SU-DHL-6 (cell line): ENCODE results near the gene HDAC2.

ENCODE experiments used
- H2AFZ ChIP-seq: fragments of 200-600 bp; sonication (generic); 2 replicates; pipeline ENCODE4 v1.6.1; 2014; ENCODE audit warnings: low read depth, mild to moderate bottlenecking, moderate library complexity, mixed read lengths, antibody characterized with exemption, low read length; ENCODE audit not compliant: severe bottlenecking
- H3F3A ChIP-seq: fragments of 200-600 bp; shearing (Covaris generic); 2 replicates; pipeline ENCODE4 v1.6.0; 2016; ENCODE audit warnings: antibody characterized with exemption, mild to moderate bottlenecking; ENCODE audit not compliant: insufficient read depth
- H3K27ac ChIP-seq: fragments of 200-600 bp; sonication (generic); 2 replicates; pipeline ENCODE4 v1.5.1; 2016; ENCODE audit warnings: low read depth, mild to moderate bottlenecking, low read length, moderate library complexity, mixed read lengths
- H3K27me3 ChIP-seq: fragments of 200-600 bp; sonication (generic), shearing (Covaris generic); 2 replicates; pipeline ENCODE4 v1.6.0; 2014; ENCODE audit warnings: mild to moderate bottlenecking, low read length
- H3K36me3 ChIP-seq: fragments of 200-600 bp; sonication (generic); 2 replicates; pipeline ENCODE4 v1.6.1; 2014; ENCODE audit warnings: mild to moderate bottlenecking, low read length, mixed read lengths
- H3K4me2 ChIP-seq: fragments of 300-600, 200-600 bp; shearing (Covaris generic), sonication (generic); 2 replicates; pipeline ENCODE4 v1.6.0; 2014; ENCODE audit warnings: low read length, low read depth, mild to moderate bottlenecking; ENCODE audit not compliant: poor library complexity, severe bottlenecking
- H3K4me3 ChIP-seq: fragments of 200-600 bp; sonication (generic); 2 replicates; pipeline ENCODE4 v1.5.1; 2014; ENCODE audit warnings: antibody characterized with exemption, low read length, mild to moderate bottlenecking, mixed read lengths; ENCODE audit not compliant: insufficient read depth, poor library complexity, severe bottlenecking
- H3K79me2 ChIP-seq: fragments of 200-600 bp; sonication (generic); 2 replicates; pipeline ENCODE4 v1.6.1; 2014; ENCODE audit warnings: mild to moderate bottlenecking, low read length, moderate library complexity; ENCODE audit not compliant: insufficient read depth
- H3K9ac ChIP-seq: fragments of 200-600 bp; sonication (generic); 2 replicates; pipeline ENCODE4 v1.7.0; 2014; ENCODE audit warnings: mild to moderate bottlenecking, low read length
- H3K9me2 ChIP-seq: fragments of 200-600 bp; sonication (generic); replicated peaks from 2 replicates; pipeline ENCODE4 v1.6.1; 2014; ENCODE audit warnings: low read length; ENCODE audit not compliant: insufficient read depth
- H3K9me3 ChIP-seq: fragments of 200-600 bp; sonication (generic); 2 replicates; pipeline ENCODE4 v1.6.1; 2014; ENCODE audit warnings: low read length, mixed read lengths; ENCODE audit not compliant: insufficient read depth
- H4K20me1 ChIP-seq: fragments of 200-600 bp; sonication (generic); 2 replicates; pipeline ENCODE4 v1.6.1; 2014; ENCODE audit warnings: low read depth, mild to moderate bottlenecking, antibody characterized with exemption, low read length, moderate library complexity, mixed read lengths
- CTCF ChIP-seq: fragments of 200-600 bp; sonication (generic); IDR thresholded peaks from one replicate; pipeline ENCODE4 v1.5.1; 2017; ENCODE audit warnings: antibody characterized with exemption, mild to moderate bottlenecking, low read length, moderate library complexity; ENCODE audit not compliant: insufficient read depth, poor library complexity, severe bottlenecking
- EZH2phosphoT487 ChIP-seq: fragments of 200-600 bp; sonication (generic), shearing (Covaris generic); conservative IDR thresholded peaks from 2 replicates; pipeline ENCODE4 v1.6.1; 2018; ENCODE audit warnings: mild to moderate bottlenecking, antibody characterized with exemption, low read length, moderate library complexity, mixed read lengths

HDAC2 gene

GRCh38 chr6:113982055-113982550 lies 11.2 kb upstream of the HDAC2 start:
- no peaks in the 10 kb centered on the region for H3K9me2 ChIP-seq
- no peaks in the 10 kb centered on the region for H3K36me3 ChIP-seq
- H3F3A ChIP-seq = no peaks in the 10 kb centered on the region
- H3K27me3 ChIP-seq = no peaks in the 10 kb centered on the region
- H3K79me2 ChIP-seq = no peaks in the 10 kb centered on the region
- H3K27ac ChIP-seq = no peak overlapping the region
- no peaks in the 10 kb centered on the region for H4K20me1 ChIP-seq
- no peak overlapping the region for H3K4me3 ChIP-seq
- no peak overlapping the region for H3K9ac ChIP-seq
- H2AFZ ChIP-seq = no peak overlapping the region
- no peaks in the 10 kb centered on the region for H3K9me3 ChIP-seq
- TF ChIP-seq CTCF (no peak), EZH2phosphoT487 (no peak)
- H3K4me2 ChIP-seq = no peak overlapping the region

- H3K9me3 ChIP-seq = no peaks in the 10 kb centered on the region
- H3F3A ChIP-seq = no peaks in the 10 kb centered on the region
- H3K27ac ChIP-seq = no peak overlapping the region
- TF ChIP-seq EZH2phosphoT487 (no peak), CTCF (peak; percentile 37)
- H3K9ac ChIP-seq = no peak overlapping the region
- no peaks in the 10 kb centered on the region for H3K36me3 ChIP-seq
- H4K20me1 ChIP-seq = no peaks in the 10 kb centered on the region
- no peak overlapping the region for H3K4me2 ChIP-seq
- H3K9me2 ChIP-seq = no peaks in the 10 kb centered on the region
- no peak overlapping the region for H2AFZ ChIP-seq
- no peaks in the 10 kb centered on the region for H3K79me2 ChIP-seq
- H3K27me3 ChIP-seq = no peaks in the 10 kb centered on the region
- no peak overlapping the region for H3K4me3 ChIP-seq
Measured at GRCh38 chr6:113980937-113981554, 10.1 kb upstream of the HDAC2 start.

- no peak overlapping the region for H3K4me3 ChIP-seq
- no peak overlapping the region for H3K27ac ChIP-seq
- no peaks in the 10 kb centered on the region for H3K79me2 ChIP-seq
- no peaks in the 10 kb centered on the region for H3K36me3 ChIP-seq
- no peak overlapping the region for H3K9ac ChIP-seq
- no peak overlapping the region for H3K4me2 ChIP-seq
- no peaks in the 10 kb centered on the region for H4K20me1 ChIP-seq
- no peaks in the 10 kb centered on the region for H3K27me3 ChIP-seq
- no peak for TF ChIP-seq CTCF
- no peak for TF ChIP-seq EZH2phosphoT487
- H3F3A ChIP-seq = no peaks in the 10 kb centered on the region
- no peaks in the 10 kb centered on the region for H3K9me2 ChIP-seq
- no peaks in the 10 kb centered on the region for H3K9me3 ChIP-seq
- H2AFZ ChIP-seq = no peak overlapping the region
Measured at GRCh38 chr6:113979937-113980336, 9.0 kb upstream of the HDAC2 start.
